ENCODE measurements around the gene LSR.

- TF ChIP-seq CTCF (IDR thresholded peaks at IDR 0.05) = no peak
- TF ChIP-seq POLR2AphosphoS5 (IDR thresholded peaks at IDR 0.05; ENCODE audit: low read depth, low read length) = no peak
Observed at GRCh38 chr19:35240327-35240726, 8.5 kb upstream of the LSR start.

All from Panc1 (cell line).